Liver (tissue), 9 donors: Measurements from ENCODE around the gene CELF4. TPM values are rescaled to one million over a fixed set of nuclear protein-coding genes. Genes with fewer than 3 reads are reported as not detected.

ENCODE experiments used
- DNase-seq: peaks from one replicate; pipeline ENCODE4 v3.0.0-alpha.2; 2017; ENCODE audit warnings: low spot score
- H3K27ac ChIP-seq, 2 donors: one replicate each; pipeline ENCODE4 v1.7.0; 2013; ENCODE audit warnings: inconsistent platforms in 2 of 2, low read length in 2 of 2, control low read depth in 1 of 2, low read depth in 1 of 2, mild to moderate bottlenecking in 1 of 2
- H3K27me3 ChIP-seq, 4 donors: one replicate each; pipeline versions ENCODE4 v1.6.1 to v1.7.0; 2013; ENCODE audit warnings: low read length in 3 of 4, inconsistent platforms in 1 of 4, mild to moderate bottlenecking in 1 of 4, moderate library complexity in 1 of 4; ENCODE audit not compliant: control insufficient read depth in 4 of 4, insufficient read depth in 4 of 4
- H3K36me3 ChIP-seq, 4 donors: one replicate each; pipeline versions ENCODE4 v1.6.1 to v1.7.0; 2013; ENCODE audit warnings: low read length in 3 of 4, mild to moderate bottlenecking in 3 of 4, low read depth in 1 of 4, moderate library complexity in 1 of 4; ENCODE audit not compliant: control insufficient read depth in 4 of 4, insufficient read depth in 3 of 4
- H3K4me1 ChIP-seq, 4 donors: one replicate each; pipeline versions ENCODE4 v1.6.1 to v1.7.0; 2013; ENCODE audit warnings: low read length in 3 of 4, mild to moderate bottlenecking in 3 of 4, moderate library complexity in 1 of 4; ENCODE audit not compliant: control insufficient read depth in 4 of 4, insufficient read depth in 4 of 4
- H3K4me3 ChIP-seq, 3 donors: one replicate each; pipeline versions ENCODE4 v1.6.1 to v1.7.0; 2013; ENCODE audit warnings: low read length in 3 of 3, control low read depth in 1 of 3, low read depth in 1 of 3, mild to moderate bottlenecking in 1 of 3
- H3K9ac ChIP-seq, 2 donors: one replicate each; pipeline ENCODE4 v1.7.0; 2013; ENCODE audit warnings: low read length in 2 of 2, mild to moderate bottlenecking in 2 of 2, moderate library complexity in 2 of 2, control low read depth in 1 of 2, low read depth in 1 of 2
- H3K9me3 ChIP-seq, 4 donors: one replicate each; pipeline versions ENCODE4 v1.6.1 to v1.7.0; 2013; ENCODE audit warnings: low read length in 3 of 4; ENCODE audit not compliant: control insufficient read depth in 4 of 4
- CTCF ChIP-seq: fragments of 150-350 bp; IDR thresholded peaks from 2 replicates; pipeline ENCODE4 v1.5.1; 2017; ENCODE audit warnings: improper control_type of control experiment, low read depth, low read length; ENCODE audit not compliant: missing input control
- EGR1 ChIP-seq, 2 donors: IDR thresholded peaks; 2 replicates each; pipeline ENCODE4 v1.6.1; 2016 to 2018; ENCODE audit warnings: antibody characterized with exemption in 2 of 2, low read depth in 2 of 2
- FOXA1 ChIP-seq: IDR thresholded peaks from 2 replicates; pipeline ENCODE4 v1.6.1; 2016; ENCODE audit warnings: antibody characterized with exemption
- FOXA2 ChIP-seq: IDR thresholded peaks from 2 replicates; pipeline ENCODE4 v1.6.1; 2016; ENCODE audit warnings: antibody characterized with exemption
- GABPA ChIP-seq, 2 donors: IDR thresholded peaks in 1 of 2; conservative IDR thresholded peaks in 1 of 2; 2 replicates each; pipeline ENCODE4 v1.6.1; 2016; ENCODE audit warnings: antibody characterized with exemption in 2 of 2, mild to moderate bottlenecking in 1 of 2, moderate library complexity in 1 of 2
- HNF4A ChIP-seq, 2 donors: conservative IDR thresholded peaks; 2 replicates each; pipeline ENCODE4 v1.6.1; 2016; ENCODE audit warnings: antibody characterized with exemption in 2 of 2, mild to moderate bottlenecking in 2 of 2
- JUND ChIP-seq, 2 donors: IDR thresholded peaks; 2 replicates each; pipeline ENCODE4 v1.6.1; 2016; ENCODE audit warnings: antibody characterized with exemption in 2 of 2
- NR2F2 ChIP-seq: IDR thresholded peaks from 2 replicates; pipeline ENCODE4 v1.6.1; 2016; ENCODE audit warnings: antibody characterized with exemption
- RAD21 ChIP-seq, 2 donors: IDR thresholded peaks; 2 replicates each; pipeline ENCODE4 v1.6.1; 2016; ENCODE audit warnings: antibody characterized with exemption in 2 of 2, mild to moderate bottlenecking in 2 of 2
- RXRA ChIP-seq, 2 donors: IDR thresholded peaks; 2 replicates each; pipeline ENCODE4 v1.6.1; 2017 to 2018; ENCODE audit warnings: antibody characterized with exemption in 2 of 2, mild to moderate bottlenecking in 1 of 2
- WGBS: extraction: QIAGEN DNeasy Blood & Tissue Kit; methylation state at CpG from one replicate; pipeline ENCODE4 v1.1.7; 2013; 5-methylcytosine and 5-hydroxymethylcytosine counted together
- polyA plus RNA-seq, 2 donors: library from polyadenylated mRNA; stranded (reverse) in 1 of 2; unstranded in 1 of 2; fragments of 200-250 nt in 1 of 2; fragments of >200 nt in 1 of 2; fragmentation: Nextera tagmentation in 1 of 2; extraction: Ambion mirVana in 1 of 2; gene quantifications; one replicate each; pipeline versions ENCODE4 v1.2.1 to v1.2.3, GENCODE V29; 2013 to 2015
- total RNA-seq, 2 donors: library from RNA; depleted of rRNA; stranded (reverse); fragments of >200 nt; gene quantifications; one replicate each; pipeline ENCODE4 v1.2.3, GENCODE V29; 2014
- TF ChIP-seq, protein P1 (sequence below): IDR thresholded peaks from 2 replicates; pipeline ENCODE4 v1.6.1; 2016; ENCODE audit warnings: antibody characterized with exemption, mild to moderate bottlenecking
- TF ChIP-seq, protein P2 (sequence below): IDR thresholded peaks from 2 replicates; pipeline ENCODE4 v1.6.1; 2016; ENCODE audit warnings: antibody characterized with exemption
- TF ChIP-seq, protein P3 (sequence below): IDR thresholded peaks from 2 replicates; pipeline ENCODE4 v1.6.1; 2016; ENCODE audit warnings: antibody characterized with exemption
- donor health status: healthy.
- donor health status: healthy.
- donor health status: healthy.
- donor health status: healthy.
- donor health status: healthy.

Gene CELF4
- total and polyA plus RNA-seq, 4 donors: 0.08 to 0.28 (median 0.21) TPM; not detected in 1

GRCh38 chr18:37445836-37446235 lies 119.8 kb downstream of the CELF4 start:
- H3K4me1 ChIP-seq: no peaks in the 10 kb centered on the region

DNA sequence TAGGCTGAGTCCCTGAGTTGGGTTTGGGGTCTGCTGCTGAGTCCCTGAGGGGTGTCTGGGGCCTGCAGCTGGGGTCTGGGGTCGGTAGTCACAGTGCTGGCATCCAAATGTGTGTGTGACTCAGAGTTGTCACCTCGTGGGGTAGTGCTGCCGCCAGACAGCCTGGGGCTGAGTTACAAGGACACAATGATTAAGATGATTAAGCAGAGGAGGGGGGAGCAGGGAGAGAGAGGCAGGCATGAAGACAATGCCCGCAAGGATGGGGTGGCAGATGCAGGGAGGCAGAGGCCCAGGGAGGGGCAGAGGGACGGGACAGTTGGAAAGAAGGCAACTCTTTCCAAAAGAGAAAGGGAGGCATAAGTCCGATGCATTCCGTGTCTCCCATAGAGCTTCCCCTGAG lies 120.2 kb downstream of the CELF4 start:
- WGBS: 80% methylated on average over 7 of the region's 7 CpGs
- DNase-seq: no peak
- H3K9ac ChIP-seq: no peak overlapping the region
- no peak overlapping the region for H3K27ac ChIP-seq
- H3K36me3 ChIP-seq: no peaks in the 10 kb centered on the region
- H3K9me3 ChIP-seq: no peaks in the 10 kb centered on the region
- H3K4me3 ChIP-seq: no peak overlapping the region
- no peaks in the 10 kb centered on the region for H3K4me1 ChIP-seq
- no peak for TF ChIP-seq JUND (IDR thresholded peaks at IDR 0.05)
- TF ChIP-seq FOXA2: no peak
- no peak for TF ChIP-seq HNF4A (conservative IDR thresholded peaks at IDR 0.05)
- no peak for TF ChIP-seq RXRA (IDR thresholded peaks at IDR 0.05)
- no peak for TF ChIP-seq FOXA1
- peaks cover 0 to 5% (median 1%) of the 10 kb centered on the region in 4 donors for H3K27me3 ChIP-seq

More at GRCh38 chr18:37445836-37446235, 119.8 kb downstream of the CELF4 start:
- TF ChIP-seq RXRA (IDR thresholded peaks at IDR 0.05) (no peak), FOXA1 (no peak), NR2F2 (no peak), CTCF (no peak), GABPA (IDR thresholded peaks at IDR 0.05 in 1 of 2, conservative IDR thresholded peaks at IDR 0.05 in 1 of 2) (no peak), FOXA2 (no peak), HNF4A (conservative IDR thresholded peaks at IDR 0.05) (no peak), RAD21 (IDR thresholded peaks at IDR 0.05) (no peak), EGR1 (IDR thresholded peaks at IDR 0.05; ENCODE audit: low read depth in 2 of 2) (no peak), JUND (IDR thresholded peaks at IDR 0.05) (no peak)
- TF ChIP-seq, protein P1, sequence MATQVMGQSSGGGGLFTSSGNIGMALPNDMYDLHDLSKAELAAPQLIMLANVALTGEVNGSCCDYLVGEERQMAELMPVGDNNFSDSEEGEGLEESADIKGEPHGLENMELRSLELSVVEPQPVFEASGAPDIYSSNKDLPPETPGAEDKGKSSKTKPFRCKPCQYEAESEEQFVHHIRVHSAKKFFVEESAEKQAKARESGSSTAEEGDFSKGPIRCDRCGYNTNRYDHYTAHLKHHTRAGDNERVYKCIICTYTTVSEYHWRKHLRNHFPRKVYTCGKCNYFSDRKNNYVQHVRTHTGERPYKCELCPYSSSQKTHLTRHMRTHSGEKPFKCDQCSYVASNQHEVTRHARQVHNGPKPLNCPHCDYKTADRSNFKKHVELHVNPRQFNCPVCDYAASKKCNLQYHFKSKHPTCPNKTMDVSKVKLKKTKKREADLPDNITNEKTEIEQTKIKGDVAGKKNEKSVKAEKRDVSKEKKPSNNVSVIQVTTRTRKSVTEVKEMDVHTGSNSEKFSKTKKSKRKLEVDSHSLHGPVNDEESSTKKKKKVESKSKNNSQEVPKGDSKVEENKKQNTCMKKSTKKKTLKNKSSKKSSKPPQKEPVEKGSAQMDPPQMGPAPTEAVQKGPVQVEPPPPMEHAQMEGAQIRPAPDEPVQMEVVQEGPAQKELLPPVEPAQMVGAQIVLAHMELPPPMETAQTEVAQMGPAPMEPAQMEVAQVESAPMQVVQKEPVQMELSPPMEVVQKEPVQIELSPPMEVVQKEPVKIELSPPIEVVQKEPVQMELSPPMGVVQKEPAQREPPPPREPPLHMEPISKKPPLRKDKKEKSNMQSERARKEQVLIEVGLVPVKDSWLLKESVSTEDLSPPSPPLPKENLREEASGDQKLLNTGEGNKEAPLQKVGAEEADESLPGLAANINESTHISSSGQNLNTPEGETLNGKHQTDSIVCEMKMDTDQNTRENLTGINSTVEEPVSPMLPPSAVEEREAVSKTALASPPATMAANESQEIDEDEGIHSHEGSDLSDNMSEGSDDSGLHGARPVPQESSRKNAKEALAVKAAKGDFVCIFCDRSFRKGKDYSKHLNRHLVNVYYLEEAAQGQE: no peak
- TF ChIP-seq, protein P2, sequence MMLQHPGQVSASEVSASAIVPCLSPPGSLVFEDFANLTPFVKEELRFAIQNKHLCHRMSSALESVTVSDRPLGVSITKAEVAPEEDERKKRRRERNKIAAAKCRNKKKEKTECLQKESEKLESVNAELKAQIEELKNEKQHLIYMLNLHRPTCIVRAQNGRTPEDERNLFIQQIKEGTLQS: no peak
- TF ChIP-seq, protein P3, sequence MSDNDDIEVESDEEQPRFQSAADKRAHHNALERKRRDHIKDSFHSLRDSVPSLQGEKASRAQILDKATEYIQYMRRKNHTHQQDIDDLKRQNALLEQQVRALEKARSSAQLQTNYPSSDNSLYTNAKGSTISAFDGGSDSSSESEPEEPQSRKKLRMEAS: no peak
- Histone ChIP-seq H3K27ac (no peak overlapping the region), H3K36me3 (no peaks in the 10 kb centered on the region), H3K9ac (no peak overlapping the region), H3K27me3 (peaks cover 0 to 8% (median 1%) of the 10 kb centered on the region in 4 donors), H3K9me3 (no peaks in the 10 kb centered on the region), H3K4me3 (no peak overlapping the region)
- 83% methylated on average over 10 of the region's 10 CpGs for WGBS
- DNase-seq: no peak
